ENCODE results near the gene FAXDC2.
A peak's percentile ranks its signal among the peaks of the same experiment; 100 is the strongest.

FAXDC2 gene

GRCh38 chr5:154817815-154818214, 32.6 kb downstream of the FAXDC2 start:
- Histone ChIP-seq H3K9me3 (ENCODE audit: control insufficient read depth, low read length) (no peaks in the 10 kb centered on the region), H3K4me1 (ENCODE audit: control insufficient read depth, insufficient read depth, low read length) (peaks cover 5% of the 10 kb centered on the region), H3K27ac (ENCODE audit: insufficient read depth, low read depth, low read length, poor library complexity, severe bottlenecking) (no peak overlapping the region), H3K4me3 (ENCODE audit: insufficient read depth, low read depth, low read length) (no peak overlapping the region), H3K36me3 (ENCODE audit: control insufficient read depth, insufficient read depth, low read length) (peaks cover 38% of the 10 kb centered on the region), H3K27me3 (ENCODE audit: control insufficient read depth, insufficient read depth, low read length, poor library complexity, severe bottlenecking) (no peaks in the 10 kb centered on the region)
- WGBS, 2 experiments, result 93 to 96% methylated on average over 6 of the region's 6 CpGs

GRCh38 chr5:154816891-154817492, 33.4 kb downstream of the FAXDC2 start:
- Histone ChIP-seq H3K4me1 (ENCODE audit: control insufficient read depth, insufficient read depth, low read length) (peaks cover 5% of the 10 kb centered on the region), H3K9me3 (ENCODE audit: control insufficient read depth, low read length) (no peaks in the 10 kb centered on the region), H3K27ac (ENCODE audit: insufficient read depth, low read depth, low read length, poor library complexity, severe bottlenecking) (peak overlapping the region; percentile 23), H3K27me3 (ENCODE audit: control insufficient read depth, insufficient read depth, low read length, poor library complexity, severe bottlenecking) (no peaks in the 10 kb centered on the region), H3K4me3 (ENCODE audit: insufficient read depth, low read depth, low read length) (no peak overlapping the region), H3K36me3 (ENCODE audit: control insufficient read depth, insufficient read depth, low read length) (peaks cover 38% of the 10 kb centered on the region)
- WGBS, 2 experiments, result 86 to 92% methylated on average over 3 to 4 of the region's 5 CpGs

GRCh38 chr5:154815684-154816247, 34.6 kb downstream of the FAXDC2 start:
- H3K9me3 ChIP-seq (ENCODE audit: control insufficient read depth, low read length), result no peaks in the 10 kb centered on the region
- peaks cover 5% of the 10 kb centered on the region for H3K4me1 ChIP-seq (ENCODE audit: control insufficient read depth, insufficient read depth, low read length)
- no peaks in the 10 kb centered on the region for H3K27me3 ChIP-seq (ENCODE audit: control insufficient read depth, insufficient read depth, low read length, poor library complexity, severe bottlenecking)
- WGBS, 2 experiments, result 94 to 99% methylated on average over 5 of the region's 5 CpGs
- H3K4me3 ChIP-seq (ENCODE audit: insufficient read depth, low read depth, low read length), result no peak overlapping the region
- H3K36me3 ChIP-seq (ENCODE audit: control insufficient read depth, insufficient read depth, low read length), result peaks cover 42% of the 10 kb centered on the region
- H3K27ac ChIP-seq (ENCODE audit: insufficient read depth, low read depth, low read length, poor library complexity, severe bottlenecking), result no peak overlapping the region

- WGBS, 2 experiments, result 93 to 95% methylated on average over 11 of the region's 11 CpGs
- Histone ChIP-seq H3K4me1 (ENCODE audit: control insufficient read depth, insufficient read depth, low read length) (peaks cover 5% of the 10 kb centered on the region), H3K9me3 (ENCODE audit: control insufficient read depth, low read length) (no peaks in the 10 kb centered on the region), H3K27me3 (ENCODE audit: control insufficient read depth, insufficient read depth, low read length, poor library complexity, severe bottlenecking) (no peaks in the 10 kb centered on the region), H3K27ac (ENCODE audit: insufficient read depth, low read depth, low read length, poor library complexity, severe bottlenecking) (no peak overlapping the region), H3K36me3 (ENCODE audit: control insufficient read depth, insufficient read depth, low read length) (peaks cover 42% of the 10 kb centered on the region), H3K4me3 (ENCODE audit: insufficient read depth, low read depth, low read length) (no peak overlapping the region)
These were observed 35.4 kb downstream of the FAXDC2 start for GRCh38 chr5:154815025-154815424.

- 94 to 96% methylated on average over 9 of the region's 10 CpGs for WGBS, 2 experiments
- H3K9me3 ChIP-seq (ENCODE audit: control insufficient read depth, low read length), result no peaks in the 10 kb centered on the region
- peaks cover 42% of the 10 kb centered on the region for H3K36me3 ChIP-seq (ENCODE audit: control insufficient read depth, insufficient read depth, low read length)
- peaks cover 5% of the 10 kb centered on the region for H3K4me1 ChIP-seq (ENCODE audit: control insufficient read depth, insufficient read depth, low read length)
- H3K27me3 ChIP-seq (ENCODE audit: control insufficient read depth, insufficient read depth, low read length, poor library complexity, severe bottlenecking), result no peaks in the 10 kb centered on the region
- H3K27ac ChIP-seq (ENCODE audit: insufficient read depth, low read depth, low read length, poor library complexity, severe bottlenecking), result no peak overlapping the region
- H3K4me3 ChIP-seq (ENCODE audit: insufficient read depth, low read depth, low read length), result no peak overlapping the region
These were observed 36.7 kb downstream of the FAXDC2 start for GRCh38 chr5:154813736-154814135.

GRCh38 chr5:154813158-154813557, 37.2 kb downstream of the FAXDC2 start:
- no peak overlapping the region for H3K27ac ChIP-seq (ENCODE audit: insufficient read depth, low read depth, low read length, poor library complexity, severe bottlenecking)
- H3K27me3 ChIP-seq (ENCODE audit: control insufficient read depth, insufficient read depth, low read length, poor library complexity, severe bottlenecking), result no peaks in the 10 kb centered on the region
- no peak overlapping the region for H3K4me3 ChIP-seq (ENCODE audit: insufficient read depth, low read depth, low read length)
- peaks cover 47% of the 10 kb centered on the region for H3K36me3 ChIP-seq (ENCODE audit: control insufficient read depth, insufficient read depth, low read length)
- H3K4me1 ChIP-seq (ENCODE audit: control insufficient read depth, insufficient read depth, low read length), result peaks cover 5% of the 10 kb centered on the region
- 93 to 97% methylated on average over 4 of the region's 4 CpGs for WGBS, 2 experiments
- H3K9me3 ChIP-seq (ENCODE audit: control insufficient read depth, low read length), result no peaks in the 10 kb centered on the region

- no peaks in the 10 kb centered on the region for H3K27me3 ChIP-seq (ENCODE audit: control insufficient read depth, insufficient read depth, low read length, poor library complexity, severe bottlenecking)
- peaks cover 49% of the 10 kb centered on the region for H3K36me3 ChIP-seq (ENCODE audit: control insufficient read depth, insufficient read depth, low read length)
- peak overlapping the region; percentile 4 for H3K27ac ChIP-seq (ENCODE audit: insufficient read depth, low read depth, low read length, poor library complexity, severe bottlenecking)
- no peaks in the 10 kb centered on the region for H3K9me3 ChIP-seq (ENCODE audit: control insufficient read depth, low read length)
- H3K4me3 ChIP-seq (ENCODE audit: insufficient read depth, low read depth, low read length), result no peak overlapping the region
- peaks cover 4% of the 10 kb centered on the region for H3K4me1 ChIP-seq (ENCODE audit: control insufficient read depth, insufficient read depth, low read length)
- WGBS, 2 experiments, result 76 to 83% methylated on average over 3 of the region's 3 CpGs
These were observed 38.5 kb downstream of the FAXDC2 start for GRCh38 chr5:154811653-154812465.

- Histone ChIP-seq H3K9me3 (ENCODE audit: control insufficient read depth, low read length) (no peaks in the 10 kb centered on the region), H3K4me1 (ENCODE audit: control insufficient read depth, insufficient read depth, low read length) (no peaks in the 10 kb centered on the region), H3K36me3 (ENCODE audit: control insufficient read depth, insufficient read depth, low read length) (peaks cover 46% of the 10 kb centered on the region), H3K4me3 (ENCODE audit: insufficient read depth, low read depth, low read length) (no peak overlapping the region), H3K27ac (ENCODE audit: insufficient read depth, low read depth, low read length, poor library complexity, severe bottlenecking) (no peak overlapping the region), H3K27me3 (ENCODE audit: control insufficient read depth, insufficient read depth, low read length, poor library complexity, severe bottlenecking) (no peaks in the 10 kb centered on the region)
- WGBS, 2 experiments, result 95% methylated on average over 7 of the region's 7 CpGs
These were observed 39.2 kb downstream of the FAXDC2 start for GRCh38 chr5:154811239-154811638.

- H3K36me3 ChIP-seq (ENCODE audit: control insufficient read depth, insufficient read depth, low read length), result peaks cover 55% of the 10 kb centered on the region
- 96 to 99% methylated on average over 4 of the region's 4 CpGs for WGBS, 2 experiments
- H3K4me3 ChIP-seq (ENCODE audit: insufficient read depth, low read depth, low read length), result no peak overlapping the region
- H3K27ac ChIP-seq (ENCODE audit: insufficient read depth, low read depth, low read length, poor library complexity, severe bottlenecking), result no peak overlapping the region
- H3K27me3 ChIP-seq (ENCODE audit: control insufficient read depth, insufficient read depth, low read length, poor library complexity, severe bottlenecking), result no peaks in the 10 kb centered on the region
- no peaks in the 10 kb centered on the region for H3K9me3 ChIP-seq (ENCODE audit: control insufficient read depth, low read length)
- H3K4me1 ChIP-seq (ENCODE audit: control insufficient read depth, insufficient read depth, low read length), result no peaks in the 10 kb centered on the region
These were observed 44.2 kb downstream of the FAXDC2 start for GRCh38 chr5:154806176-154806575.

- Histone ChIP-seq H3K4me1 (ENCODE audit: control insufficient read depth, insufficient read depth, low read length) (no peaks in the 10 kb centered on the region), H3K9me3 (ENCODE audit: control insufficient read depth, low read length) (no peaks in the 10 kb centered on the region), H3K27ac (ENCODE audit: insufficient read depth, low read depth, low read length, poor library complexity, severe bottlenecking) (no peak overlapping the region), H3K27me3 (ENCODE audit: control insufficient read depth, insufficient read depth, low read length, poor library complexity, severe bottlenecking) (no peaks in the 10 kb centered on the region), H3K36me3 (ENCODE audit: control insufficient read depth, insufficient read depth, low read length) (peaks cover 69% of the 10 kb centered on the region), H3K4me3 (ENCODE audit: insufficient read depth, low read depth, low read length) (no peak overlapping the region)
- WGBS, 2 experiments, result 94 to 98% methylated on average over 9 of the region's 9 CpGs
These were observed 48.4 kb downstream of the FAXDC2 start for GRCh38 chr5:154802050-154802449.

Data from ectodermal cell (in vitro differentiated cells).